ENCODE measurements around the gene FMO4.

The FMO4 gene

GRCh38 chr1:171313835-171314320, at the start of gene FMO4 (continued):
- TF ChIP-seq ZNF362 (tag by site-specific recombination; IDR thresholded peaks at IDR 0.05) (peak; percentile 81), GFI1B (tag by site-specific recombination; IDR thresholded peaks at IDR 0.05) (no peak), ZNF791 (tag by site-specific recombination; IDR thresholded peaks at IDR 0.05) (no peak), ZNF2 (tag by site-specific recombination; IDR thresholded peaks at IDR 0.05) (no peak), HIC1 (tag by site-specific recombination; IDR thresholded peaks at IDR 0.05) (no peak), KLF16 (tag by site-specific recombination; IDR thresholded peaks at IDR 0.05) (no peak), OVOL3 (tag by site-specific recombination; IDR thresholded peaks at IDR 0.05) (no peak), PATZ1 (tag by site-specific recombination; IDR thresholded peaks at IDR 0.05) (peak; percentile 49; the same call in 1 of the 2 replicates), ZNF449 (tag by site-specific recombination; IDR thresholded peaks at IDR 0.05) (no peak; the same call in 1 of the 2 replicates), ZBTB44 (tag by site-specific recombination; IDR thresholded peaks at IDR 0.05) (no peak), PRDM10 (tag by site-specific recombination; IDR thresholded peaks at IDR 0.05) (peak; percentile 12; the same call in 1 of the 2 replicates), SP3 (tag by site-specific recombination; IDR thresholded peaks at IDR 0.05) (peak; percentile 60), TCF7L2 (IDR thresholded peaks at IDR 0.05; ENCODE audit: borderline replicate concordance, low read depth, low read length) (no peak), ZNF654 (tag by site-specific recombination; IDR thresholded peaks at IDR 0.05; ENCODE audit: low read depth) (peak; percentile 93), TRIM28 (IDR thresholded peaks at IDR 0.05; ENCODE audit: borderline replicate concordance, low read length) (0 out of 2 replicates have a peak, but pooled peaks have one; percentile 41), ZNF776 (tag by site-specific recombination; IDR thresholded peaks at IDR 0.05; ENCODE audit: borderline replicate concordance) (no peak), ZNF266 (tag by site-specific recombination; IDR thresholded peaks at IDR 0.05; ENCODE audit: low read depth) (no peak), ZNF837 (tag by site-specific recombination; IDR thresholded peaks at IDR 0.05) (no peak), ZIC2 (tag by site-specific recombination; IDR thresholded peaks at IDR 0.05) (no peak), PRDM1 (tag by site-specific recombination; IDR thresholded peaks at IDR 0.05) (peak; percentile 66), ZNF561 (tag by site-specific recombination; IDR thresholded peaks at IDR 0.05; ENCODE audit: borderline replicate concordance) (no peak), ZNF391 (tag by site-specific recombination; IDR thresholded peaks at IDR 0.05; ENCODE audit: borderline replicate concordance, low read depth) (no peak), ZNF76 (tag by site-specific recombination; IDR thresholded peaks at IDR 0.05; ENCODE audit: borderline replicate concordance, low read depth) (no peak), ZNF785 (tag by site-specific recombination; IDR thresholded peaks at IDR 0.05) (no peak), ZNF148 (tag by site-specific recombination; IDR thresholded peaks at IDR 0.05; ENCODE audit: borderline replicate concordance) (no peak)

Measured in HEK293 (cell line).